Measurements from ENCODE around the gene CNNM2.

The CNNM2 gene

DNA sequence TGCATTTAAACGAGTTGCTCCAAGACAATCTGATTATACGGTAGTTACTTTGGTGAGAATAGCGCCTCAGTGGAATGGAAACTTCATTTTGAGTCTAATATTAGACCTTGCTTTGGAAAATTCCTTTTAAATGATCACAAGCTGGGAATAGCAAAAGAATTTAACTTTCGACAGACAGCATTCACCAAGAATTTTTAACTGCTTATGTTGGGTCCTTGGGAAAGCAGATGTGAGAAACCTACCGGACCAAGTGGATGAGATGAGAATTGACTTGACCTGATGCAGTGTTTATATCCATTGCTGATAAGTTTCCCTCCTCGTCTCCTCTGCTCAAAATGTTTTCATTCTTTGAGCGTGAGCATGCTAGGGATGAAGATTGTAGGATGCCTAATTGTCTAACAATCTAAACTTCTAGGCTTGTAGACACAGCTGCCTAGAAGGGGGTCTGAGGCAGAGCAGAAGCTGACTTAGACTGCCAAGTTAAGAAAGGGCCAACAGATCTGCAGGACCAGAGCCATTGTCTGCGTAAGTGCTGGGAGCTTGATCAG is 126.9 kb downstream of the CNNM2 start:
- DNase-seq (ENCODE audit: low read depth), result no peak
- no peak overlapping the region for H3K4me3 ChIP-seq (ENCODE audit: low read length)
- TF ChIP-seq, protein P1, sequence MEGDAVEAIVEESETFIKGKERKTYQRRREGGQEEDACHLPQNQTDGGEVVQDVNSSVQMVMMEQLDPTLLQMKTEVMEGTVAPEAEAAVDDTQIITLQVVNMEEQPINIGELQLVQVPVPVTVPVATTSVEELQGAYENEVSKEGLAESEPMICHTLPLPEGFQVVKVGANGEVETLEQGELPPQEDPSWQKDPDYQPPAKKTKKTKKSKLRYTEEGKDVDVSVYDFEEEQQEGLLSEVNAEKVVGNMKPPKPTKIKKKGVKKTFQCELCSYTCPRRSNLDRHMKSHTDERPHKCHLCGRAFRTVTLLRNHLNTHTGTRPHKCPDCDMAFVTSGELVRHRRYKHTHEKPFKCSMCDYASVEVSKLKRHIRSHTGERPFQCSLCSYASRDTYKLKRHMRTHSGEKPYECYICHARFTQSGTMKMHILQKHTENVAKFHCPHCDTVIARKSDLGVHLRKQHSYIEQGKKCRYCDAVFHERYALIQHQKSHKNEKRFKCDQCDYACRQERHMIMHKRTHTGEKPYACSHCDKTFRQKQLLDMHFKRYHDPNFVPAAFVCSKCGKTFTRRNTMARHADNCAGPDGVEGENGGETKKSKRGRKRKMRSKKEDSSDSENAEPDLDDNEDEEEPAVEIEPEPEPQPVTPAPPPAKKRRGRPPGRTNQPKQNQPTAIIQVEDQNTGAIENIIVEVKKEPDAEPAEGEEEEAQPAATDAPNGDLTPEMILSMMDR (IDR thresholded peaks at IDR 0.05; ENCODE audit: insufficient read depth, low read depth, low read length, missing control alignments), result no peak

DNA sequence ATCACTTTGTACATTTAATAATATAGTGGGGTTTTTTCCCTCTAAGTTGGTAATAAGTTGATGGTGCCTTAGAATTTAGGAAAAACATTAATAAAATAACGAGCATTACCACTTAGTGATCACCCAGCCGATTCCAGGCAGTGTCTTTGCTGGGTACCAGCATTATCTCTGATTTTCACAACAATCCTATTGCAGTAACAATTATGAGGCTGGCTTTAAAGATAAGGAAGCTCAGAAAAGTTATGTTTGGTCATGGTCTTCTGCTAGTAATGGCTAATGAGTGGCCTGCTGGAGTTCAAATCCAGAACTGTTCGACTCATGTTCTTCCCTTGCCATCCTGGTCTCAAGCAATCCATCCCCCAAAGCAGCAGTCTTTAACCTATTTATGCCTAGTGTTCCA is 127.9 kb downstream of the CNNM2 start:
- TF ChIP-seq, protein P1 (IDR thresholded peaks at IDR 0.05; ENCODE audit: insufficient read depth, low read depth, low read length, missing control alignments), result no peak
- DNase-seq (ENCODE audit: low read depth), result no peak
- no peak overlapping the region for H3K4me3 ChIP-seq (ENCODE audit: low read length)

DNA sequence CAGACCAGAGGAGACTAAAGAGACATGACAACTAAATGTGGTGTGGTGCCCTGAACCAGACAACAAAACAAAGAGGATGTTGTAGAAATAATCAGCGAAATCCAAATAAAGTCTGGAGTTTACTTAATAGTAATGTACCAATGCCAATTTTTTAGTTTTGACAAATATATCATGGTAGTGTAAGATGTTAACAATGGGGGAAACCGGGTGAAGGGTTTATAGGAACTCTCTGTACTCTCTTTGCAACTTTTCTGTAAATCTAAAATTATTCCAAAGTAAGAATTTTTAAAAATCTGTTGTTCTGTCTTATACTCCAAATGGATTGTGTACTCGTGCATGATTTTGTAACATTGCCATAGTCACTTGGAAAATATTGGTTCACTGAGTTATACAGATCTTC is 129.3 kb downstream of the CNNM2 start:
- TF ChIP-seq, protein P1 (IDR thresholded peaks at IDR 0.05; ENCODE audit: insufficient read depth, low read depth, low read length, missing control alignments), result no peak
- no peak for DNase-seq (ENCODE audit: low read depth)
- no peak overlapping the region for H3K4me3 ChIP-seq (ENCODE audit: low read length)

DNA sequence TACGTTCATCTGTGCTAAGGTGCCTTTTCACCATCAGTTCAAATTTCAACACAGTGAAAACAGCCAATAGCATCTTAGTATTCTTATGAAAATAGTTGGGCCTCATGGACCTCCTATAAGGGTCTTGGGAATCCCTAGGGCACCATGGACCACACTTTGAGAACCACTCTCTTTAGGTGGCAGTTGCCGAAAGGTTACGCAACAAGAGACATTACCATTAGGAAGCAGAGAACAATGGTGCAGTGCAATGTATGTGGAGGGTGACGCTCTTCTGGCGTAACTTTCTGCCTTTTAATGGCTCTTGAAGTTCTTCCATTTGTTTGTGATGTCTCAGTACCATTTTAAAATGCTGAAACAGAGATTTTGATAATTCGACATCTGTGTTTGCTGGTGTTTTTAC is 131.1 kb downstream of the CNNM2 start:
- H3K4me3 ChIP-seq (ENCODE audit: low read length), result no peak overlapping the region
- DNase-seq (ENCODE audit: low read depth), result no peak
- TF ChIP-seq, protein P1 (IDR thresholded peaks at IDR 0.05; ENCODE audit: insufficient read depth, low read depth, low read length, missing control alignments), result no peak

DNA sequence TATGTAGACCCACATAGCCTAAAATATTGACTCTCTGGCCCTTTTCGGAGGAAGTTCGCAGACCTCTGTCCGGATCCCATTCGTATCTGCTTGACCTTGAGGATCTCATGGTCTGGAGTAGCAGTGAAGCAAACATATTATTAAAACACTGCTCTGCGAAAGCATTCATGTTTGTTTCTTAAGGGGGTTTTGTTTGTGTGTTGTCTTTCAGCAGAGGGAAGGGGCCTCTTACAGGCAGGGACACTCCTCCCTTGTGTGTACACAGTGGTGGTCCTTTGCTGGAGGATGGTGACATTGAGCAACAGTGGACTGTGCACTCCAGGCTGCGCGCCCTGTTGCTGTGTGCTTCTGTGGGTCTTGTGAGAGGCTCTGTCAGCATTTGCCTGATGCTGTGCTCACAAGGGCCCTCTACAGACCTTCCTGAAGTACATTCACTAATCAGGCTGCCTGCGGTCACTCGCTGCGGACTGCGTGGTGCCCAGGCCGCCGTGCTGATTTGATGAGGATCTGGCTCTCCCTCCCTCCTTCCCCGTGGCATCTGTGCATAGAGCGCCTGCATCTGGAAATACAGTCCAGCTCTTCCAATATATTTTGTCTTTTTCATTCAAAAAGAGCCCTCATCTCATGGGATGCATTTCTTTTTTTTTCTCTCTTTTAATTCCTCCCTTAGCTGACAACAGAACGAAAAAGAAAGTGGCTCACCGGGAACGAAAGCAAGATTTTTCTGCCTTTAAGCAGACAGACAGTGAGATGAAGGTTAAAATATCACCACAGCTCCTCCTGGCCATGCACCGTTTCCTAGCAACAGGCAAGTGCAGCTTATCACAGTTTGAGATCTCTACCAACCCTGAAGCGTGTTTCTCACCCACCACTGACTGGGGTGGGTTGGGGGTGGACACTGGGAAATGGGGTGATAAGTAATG is 135.8 kb downstream of the CNNM2 start:
- DNase-seq (ENCODE audit: low read depth), result peak; percentile 63
- no peak overlapping the region for H3K4me3 ChIP-seq (ENCODE audit: low read length)
- TF ChIP-seq, protein P1 (IDR thresholded peaks at IDR 0.05; ENCODE audit: insufficient read depth, low read depth, low read length, missing control alignments), result peak; percentile 38

DNA sequence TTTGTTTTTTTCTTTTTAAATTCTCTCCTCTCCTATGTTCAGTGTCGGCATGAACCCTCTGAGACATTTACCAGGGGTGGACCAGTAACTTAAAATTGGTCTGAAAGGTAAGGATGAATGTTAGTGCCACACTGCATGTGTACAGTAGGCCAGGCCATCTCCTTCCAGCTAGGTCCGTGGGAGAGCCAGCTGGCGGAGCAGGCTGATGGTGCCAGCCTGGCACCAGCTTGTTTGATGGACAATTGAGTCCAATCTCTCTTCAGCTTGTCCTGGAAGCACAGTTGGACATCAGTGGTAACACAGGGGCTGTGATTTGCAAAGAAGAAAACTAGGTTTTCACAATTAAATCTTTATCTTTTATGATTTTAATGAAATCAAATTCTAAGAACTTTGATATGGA is 136.5 kb downstream of the CNNM2 start:
- TF ChIP-seq, protein P1 (IDR thresholded peaks at IDR 0.05; ENCODE audit: insufficient read depth, low read depth, low read length, missing control alignments), result no peak
- no peak for DNase-seq (ENCODE audit: low read depth)
- no peak overlapping the region for H3K4me3 ChIP-seq (ENCODE audit: low read length)

Measured in epithelial cell of esophagus (primary cell).